HG03139 (cell line): ENCODE measurements around the gene GNAZ.
"Not testable (repeated sequence)": the region's sequence is repeated elsewhere in the genome, so short reads cannot be mapped to it uniquely, and the experiment has no call there.

Experiments
- ATAC-seq: cut with Tn5 transposase; IDR thresholded peaks from one replicate; pipeline ENCODE4 v1.9.1; 2021; ENCODE audit not compliant: unreplicated experiment

Gene GNAZ

DNA sequence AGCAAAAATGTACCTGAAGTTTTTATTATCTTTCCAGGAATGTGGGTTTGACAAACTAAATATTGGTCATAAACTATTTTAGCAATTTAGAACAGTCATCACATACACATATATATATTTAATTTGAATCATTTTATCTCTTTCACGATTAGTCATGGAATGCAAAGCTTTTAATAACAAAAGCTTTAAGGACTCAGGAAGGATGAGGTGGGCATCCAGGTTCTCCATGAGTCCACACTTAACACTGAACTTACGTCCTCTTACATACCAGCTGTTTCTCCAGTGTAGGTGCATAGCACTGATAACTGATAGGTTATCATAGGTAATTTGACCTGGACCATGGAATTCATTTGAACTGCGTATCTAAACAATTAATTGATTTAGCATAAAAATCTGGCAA, 28.1 kb upstream of the GNAZ start:
- ATAC-seq, result no peak

DNA sequence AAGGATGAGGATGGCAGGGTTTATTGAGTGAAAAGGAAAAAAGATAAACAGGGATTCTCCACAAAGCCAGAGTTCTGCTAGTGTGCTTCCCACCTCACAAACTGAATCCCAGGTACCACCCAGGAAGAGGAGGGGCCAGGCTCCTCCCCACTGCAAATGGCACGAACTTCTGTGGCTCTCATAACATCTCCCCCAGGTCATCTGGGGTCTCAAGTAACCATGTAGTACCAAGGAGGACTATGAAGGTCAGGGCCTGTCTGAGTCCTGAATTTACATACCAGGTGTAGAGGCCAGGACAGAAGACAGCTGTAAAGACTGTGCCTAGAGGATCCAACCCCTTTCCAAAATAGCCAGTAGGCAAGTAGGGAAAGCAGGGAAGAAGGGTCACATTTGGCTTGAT, 25.7 kb upstream of the GNAZ start:
- ATAC-seq, result no peak

DNA sequence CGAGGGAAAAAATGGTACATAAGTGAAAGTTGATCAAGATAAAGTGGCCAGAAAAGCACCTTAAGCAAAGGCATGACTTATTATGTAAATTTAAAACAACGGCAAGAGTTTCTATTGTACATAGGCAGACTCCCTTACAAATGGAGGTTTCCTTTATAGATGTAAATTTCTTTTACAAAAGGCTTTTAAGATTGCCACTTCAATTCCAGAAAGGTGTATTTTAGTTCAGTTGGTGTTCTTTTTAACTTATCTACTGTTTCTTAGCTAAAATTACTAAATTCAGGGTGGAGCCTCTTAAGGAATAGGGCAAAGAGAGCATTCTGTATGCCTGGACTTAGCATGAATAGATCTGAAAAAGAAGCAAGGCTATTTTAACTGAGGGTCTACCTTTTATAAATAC, 24.9 kb upstream of the GNAZ start:
- ATAC-seq, result no peak

DNA sequence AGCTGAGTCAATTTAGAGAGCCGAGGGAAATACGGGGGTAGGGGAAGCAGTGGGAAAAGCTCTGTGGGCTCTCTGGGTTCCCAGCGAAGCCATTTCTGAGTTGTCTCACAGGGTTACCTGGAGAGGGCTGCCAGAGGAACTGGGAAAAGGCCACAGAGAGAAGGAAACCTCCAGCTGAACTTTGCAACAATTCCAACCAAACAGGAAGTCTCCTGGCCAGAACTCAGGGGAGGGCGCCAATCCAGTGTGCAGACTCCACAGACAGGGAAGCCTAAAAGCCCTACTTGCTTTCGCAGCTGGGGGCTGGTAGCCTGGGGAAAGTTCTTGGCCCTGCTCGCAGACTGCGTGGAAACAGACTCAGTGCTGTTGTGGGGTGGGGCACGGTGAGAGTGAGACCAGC, 23.1 kb upstream of the GNAZ start:
- no peak for ATAC-seq

DNA sequence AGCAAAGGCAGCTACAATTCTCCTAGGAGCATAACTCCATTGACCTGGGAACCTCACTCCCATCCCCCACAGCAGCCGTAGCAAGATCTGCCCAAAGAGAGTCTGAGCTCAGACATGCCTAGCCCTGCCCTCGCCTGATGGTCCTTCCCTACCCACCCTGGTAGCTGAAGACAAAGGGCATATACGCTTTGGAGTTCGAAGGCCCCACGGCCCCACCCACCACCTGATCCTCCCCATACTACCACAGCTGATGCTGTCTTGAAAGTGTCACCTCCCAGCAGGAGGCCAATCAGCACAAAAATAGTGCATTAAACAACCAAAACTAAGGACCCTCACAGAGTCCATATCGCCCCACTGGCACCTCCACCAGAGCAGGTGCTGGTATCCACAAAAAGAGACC, 22.6 kb upstream of the GNAZ start:
- ATAC-seq, result no peak

DNA sequence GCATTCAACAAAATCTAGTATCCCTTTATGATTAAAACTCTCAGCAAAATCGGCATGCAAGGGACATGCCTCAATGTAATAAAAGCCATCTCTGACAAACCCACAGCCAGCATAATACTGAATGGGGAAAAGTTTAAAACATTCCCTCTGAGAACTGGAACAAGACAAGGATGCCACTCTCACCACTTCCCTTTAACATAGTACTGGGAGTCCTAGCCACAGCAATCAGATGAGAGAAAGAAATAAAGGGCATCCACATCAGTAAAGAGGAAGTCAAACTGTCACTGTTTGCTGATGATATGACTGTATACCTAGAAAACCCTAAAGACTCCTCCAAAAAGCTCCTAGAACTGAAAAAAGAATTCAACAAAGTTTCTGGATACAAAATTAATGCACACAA, 19.8 kb upstream of the GNAZ start:
- ATAC-seq, result not testable (repeated sequence)

DNA sequence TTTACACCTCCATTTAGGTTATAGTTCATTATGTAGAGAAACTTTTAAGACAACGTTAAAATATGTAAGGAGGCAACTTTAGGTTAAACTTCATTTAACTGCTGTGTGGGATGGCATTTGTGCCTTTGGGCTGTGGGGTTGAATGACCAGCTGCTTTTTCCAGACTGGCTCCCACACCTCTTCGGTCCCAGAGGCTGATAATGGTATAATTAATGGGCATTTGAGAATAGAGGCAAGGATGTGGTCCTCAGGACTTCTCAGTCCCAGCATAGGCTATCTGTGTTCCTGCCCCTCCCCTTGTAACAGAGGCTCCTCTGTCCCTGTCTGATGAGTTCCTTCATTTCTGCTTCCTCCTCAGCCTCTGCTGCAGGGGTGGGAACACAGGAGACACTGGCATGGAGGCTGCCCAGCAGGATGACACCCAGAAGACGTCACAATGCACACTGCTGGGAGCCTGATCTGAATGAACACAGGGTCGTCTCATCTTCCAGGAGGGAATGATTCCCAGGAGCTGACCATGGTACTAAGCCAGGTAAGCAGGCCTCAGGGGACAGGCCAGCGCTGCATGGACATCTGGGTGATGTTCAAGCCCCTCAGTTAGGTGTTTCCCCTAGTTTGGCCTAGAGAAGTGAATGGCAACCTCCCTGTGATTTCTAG, 17.1 kb upstream of the GNAZ start:
- no peak for ATAC-seq

DNA sequence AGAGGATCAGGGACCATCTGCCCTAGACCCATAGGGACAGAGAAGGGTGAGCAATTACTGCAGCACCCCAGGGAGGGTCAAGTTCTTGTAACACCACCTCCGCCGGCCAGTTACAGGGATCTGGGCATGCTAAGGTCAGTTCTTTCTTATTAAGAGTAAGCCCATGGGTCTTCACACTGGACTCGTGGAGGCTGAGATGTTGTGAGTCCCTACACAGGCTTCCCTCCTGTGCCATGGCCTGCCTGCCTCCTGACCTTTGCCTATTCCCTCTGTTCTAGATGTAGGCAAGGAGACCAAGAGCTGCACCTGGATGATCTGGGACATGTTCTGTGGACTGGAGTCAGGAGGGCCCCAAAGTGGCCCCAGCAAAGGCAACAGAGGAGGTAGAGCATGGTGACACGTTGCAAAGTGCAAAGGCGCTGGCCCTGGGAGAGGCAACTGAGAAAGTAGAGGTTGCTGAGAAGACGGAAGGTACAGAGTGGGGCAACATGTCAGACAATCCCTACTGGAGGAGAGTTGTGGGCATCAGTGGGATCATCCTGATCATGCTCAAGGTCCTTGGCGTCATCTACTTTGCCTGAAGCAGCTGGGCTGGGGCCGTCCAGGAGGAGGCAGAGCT, 16.3 kb upstream of the GNAZ start:
- no peak for ATAC-seq

DNA sequence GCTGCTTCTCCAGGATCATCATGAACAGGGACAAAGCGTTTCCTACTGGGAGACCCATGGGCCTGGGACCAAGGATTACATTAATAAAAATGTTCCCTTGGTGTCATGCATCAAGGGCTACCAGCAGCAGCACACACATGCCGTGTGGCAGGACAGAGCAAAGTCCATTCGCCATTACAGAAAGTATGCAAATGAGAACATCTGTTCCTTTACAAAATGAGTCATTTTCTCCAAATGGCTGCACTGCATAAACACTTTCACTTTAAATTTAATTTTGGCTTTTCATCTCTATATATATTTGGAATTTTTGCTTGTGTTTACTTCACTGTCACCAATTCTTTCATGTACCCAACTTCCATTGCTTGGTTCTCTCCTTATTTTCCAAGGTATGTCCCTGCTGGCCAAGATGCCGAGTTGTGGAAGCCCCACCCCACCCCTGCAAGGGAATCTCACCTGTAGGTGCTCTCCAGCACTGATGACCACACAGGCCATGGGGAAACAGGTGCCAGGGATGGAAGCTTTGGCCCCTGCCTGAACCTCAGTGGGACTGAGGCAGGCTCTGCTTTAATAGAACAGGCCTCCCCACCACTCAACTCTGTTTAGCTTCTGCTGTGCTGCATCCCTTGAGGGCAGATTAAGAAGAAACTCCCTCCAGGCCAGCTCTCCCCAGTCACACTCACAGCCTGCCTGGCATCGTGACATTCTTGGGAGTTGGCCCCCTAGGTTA, 15.6 kb upstream of the GNAZ start:
- no peak for ATAC-seq

DNA sequence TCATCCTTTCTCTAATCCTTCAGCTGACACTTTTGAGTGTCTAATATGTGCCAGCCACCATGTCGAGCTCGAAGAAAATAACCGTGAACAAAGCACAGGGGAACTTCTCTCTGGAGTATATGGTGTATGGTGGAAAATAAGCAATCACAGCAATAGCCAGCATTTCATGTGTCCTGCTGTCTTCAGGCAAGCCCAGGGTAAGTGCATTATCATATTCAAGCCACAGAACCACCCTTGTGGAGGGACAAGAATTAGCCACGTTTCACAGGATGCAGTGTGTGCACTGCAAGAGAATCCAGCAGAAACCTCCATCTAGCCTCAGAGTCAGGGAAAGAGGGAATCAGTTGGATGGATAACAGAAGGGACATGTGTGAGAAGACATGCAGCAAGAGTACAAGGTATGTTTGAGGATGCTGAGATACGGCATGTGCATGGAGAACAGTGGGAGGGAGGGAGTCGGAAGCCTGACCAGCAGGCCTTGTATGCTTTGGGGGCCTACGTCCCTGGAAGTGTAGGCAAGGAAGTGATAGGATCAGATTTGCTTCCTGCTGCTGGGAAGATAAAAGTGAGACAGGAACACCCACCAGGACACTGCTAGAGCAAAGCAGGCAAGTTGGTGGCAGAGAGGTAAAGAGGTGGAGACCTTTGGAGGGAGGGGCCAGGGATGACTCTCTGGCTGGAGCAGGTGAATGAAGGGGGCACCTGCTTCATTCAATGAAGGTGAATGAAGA, 14.7 kb upstream of the GNAZ start:
- no peak for ATAC-seq

DNA sequence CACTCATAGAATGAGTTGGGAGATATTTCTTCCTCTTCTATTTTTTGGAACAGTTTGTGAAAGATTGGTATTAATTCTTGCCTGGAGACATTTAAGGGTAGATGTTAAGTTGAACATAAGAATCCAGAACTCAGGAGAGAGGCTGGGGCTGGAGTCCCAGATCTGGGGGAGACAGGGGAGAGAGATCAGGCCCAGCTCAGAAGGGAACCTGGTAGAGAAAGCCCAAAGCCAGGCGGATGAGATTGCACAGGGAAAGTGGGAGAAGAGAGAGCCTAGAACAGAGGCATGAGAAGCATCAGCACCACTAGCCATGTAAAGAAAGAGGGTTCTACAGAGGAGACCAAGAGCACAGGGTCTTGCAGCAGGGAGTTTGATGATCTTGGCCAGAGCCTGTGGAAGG, 13.0 kb upstream of the GNAZ start:
- no peak for ATAC-seq

DNA sequence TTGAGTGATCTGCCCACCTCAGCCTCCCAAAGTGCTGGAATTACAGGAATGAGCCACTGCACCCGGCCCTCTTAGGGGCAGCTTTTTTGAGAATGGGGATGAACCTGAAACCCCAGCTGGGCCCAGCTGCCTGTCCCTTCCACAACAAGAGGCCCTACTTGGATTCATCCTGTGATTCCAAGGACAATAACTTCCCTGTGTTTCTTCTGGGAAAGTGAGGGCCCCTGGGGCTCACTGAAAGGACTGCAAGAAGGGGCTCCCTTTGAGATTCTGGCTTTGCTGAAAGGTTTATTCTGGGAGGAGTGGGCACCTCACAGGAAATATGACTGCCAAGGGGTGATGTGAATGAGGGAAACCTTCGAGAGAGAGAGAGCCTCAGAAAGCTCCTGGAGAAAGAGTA, 12.3 kb upstream of the GNAZ start:
- ATAC-seq, result no peak

DNA sequence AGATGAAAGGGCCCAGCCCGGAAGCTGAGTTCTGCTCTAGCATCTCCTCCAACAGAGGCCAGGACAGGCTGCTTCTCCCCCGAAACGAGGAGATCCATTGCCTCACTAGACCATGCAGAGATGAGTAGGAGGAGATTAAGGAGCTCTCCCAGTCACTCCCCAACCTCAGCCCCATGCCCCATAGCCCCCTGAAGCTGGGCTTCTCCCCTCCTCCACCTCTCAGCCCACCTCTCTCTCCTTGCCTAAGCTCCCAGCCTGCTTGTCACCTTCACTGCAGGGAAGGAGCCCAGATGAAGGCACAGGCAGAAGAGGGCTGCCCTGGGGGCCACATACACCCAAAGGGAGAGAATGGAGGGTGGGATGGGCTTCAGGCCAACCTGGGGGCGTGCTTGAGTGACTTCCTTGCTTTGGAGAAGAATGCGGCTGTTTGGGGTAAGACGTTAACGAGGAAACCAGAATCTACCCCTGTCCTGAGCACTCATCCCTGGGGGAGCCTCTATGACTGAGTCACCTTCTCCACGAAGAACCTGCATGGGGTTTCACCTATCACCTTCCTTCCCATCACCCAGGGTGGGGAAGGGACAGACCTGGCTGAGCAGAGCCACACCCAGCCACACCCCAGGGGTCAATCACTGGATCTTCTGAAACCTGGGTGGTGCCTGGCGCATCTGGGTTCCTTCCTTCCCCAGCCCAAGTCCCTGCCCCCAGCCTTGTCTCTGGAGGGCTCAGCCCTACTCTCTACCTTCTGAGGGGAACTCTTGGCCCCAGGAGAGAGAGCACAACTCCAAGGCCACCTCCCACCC, 11.6 kb upstream of the GNAZ start:
- no peak for ATAC-seq

DNA sequence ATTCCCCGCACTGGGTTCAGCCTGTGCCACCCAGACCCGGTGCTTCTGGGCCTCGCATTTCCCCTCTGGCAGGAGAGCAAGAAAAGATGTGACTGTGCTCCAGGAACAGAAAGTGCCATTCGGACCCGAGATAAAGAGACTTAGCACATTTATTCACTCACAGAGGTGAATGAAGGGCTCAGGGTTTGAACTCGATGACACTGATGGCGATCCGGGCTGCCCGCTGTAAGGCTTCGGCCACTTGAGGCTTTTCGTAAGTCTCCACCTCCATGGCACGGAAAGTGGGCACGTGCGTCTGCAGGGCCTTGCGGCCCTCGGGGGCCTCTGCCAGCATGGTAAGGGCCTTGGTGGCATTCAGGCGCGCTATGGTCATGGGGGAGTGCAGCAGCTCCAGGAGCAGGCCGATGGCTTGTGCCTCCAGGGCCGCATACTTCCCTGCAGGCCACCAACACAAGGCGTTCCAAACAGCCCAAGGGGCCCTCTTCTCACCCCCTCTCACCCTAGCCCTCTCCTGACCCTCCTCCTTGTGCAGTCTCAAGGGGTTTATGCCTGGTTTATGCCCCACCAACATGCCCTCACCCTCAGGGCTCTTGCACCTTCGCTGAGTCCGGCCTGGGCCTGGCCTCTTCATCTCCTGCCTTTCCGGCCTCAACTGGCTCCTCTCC, 10.9 kb upstream of the GNAZ start:
- ATAC-seq, result no peak

DNA sequence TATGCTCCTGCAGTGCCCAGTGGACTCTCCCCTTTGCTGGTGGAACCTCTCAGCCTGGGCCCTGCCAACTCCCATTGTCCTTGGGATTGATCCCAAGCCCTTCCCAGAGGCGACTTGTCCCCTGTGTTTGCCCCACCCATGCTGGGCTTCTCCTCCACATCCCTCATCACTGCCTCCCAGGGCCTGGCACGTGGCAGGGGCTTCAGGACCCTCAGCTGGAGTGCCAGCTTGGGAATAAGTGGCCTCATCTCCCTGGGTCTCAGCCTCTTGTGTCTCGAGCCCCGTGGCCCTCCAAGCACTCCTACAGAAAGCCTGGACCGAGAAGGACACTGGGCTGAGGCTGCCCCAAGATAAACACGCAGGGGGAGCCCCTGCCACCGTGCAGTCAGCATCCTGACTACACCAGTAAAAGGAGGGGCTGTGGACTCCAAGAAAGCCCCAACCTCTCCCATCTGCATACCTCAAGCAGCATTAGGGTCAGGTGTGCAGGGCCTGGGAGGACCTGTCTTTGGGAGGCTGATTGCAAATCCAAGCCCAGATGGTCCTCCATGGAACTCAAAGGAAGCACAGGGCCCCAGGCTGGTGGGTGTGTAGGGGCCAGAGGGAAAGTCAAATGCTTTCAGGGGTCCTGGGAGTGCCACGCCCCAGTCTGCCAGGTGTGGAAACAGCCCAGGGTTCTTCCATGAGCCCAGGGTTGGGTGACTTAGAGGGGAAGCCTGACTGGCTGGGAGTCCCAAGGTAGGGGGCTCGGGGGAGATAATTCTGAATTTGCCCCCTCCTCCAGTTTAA, 9.5 kb upstream of the GNAZ start:
- no peak for ATAC-seq

DNA sequence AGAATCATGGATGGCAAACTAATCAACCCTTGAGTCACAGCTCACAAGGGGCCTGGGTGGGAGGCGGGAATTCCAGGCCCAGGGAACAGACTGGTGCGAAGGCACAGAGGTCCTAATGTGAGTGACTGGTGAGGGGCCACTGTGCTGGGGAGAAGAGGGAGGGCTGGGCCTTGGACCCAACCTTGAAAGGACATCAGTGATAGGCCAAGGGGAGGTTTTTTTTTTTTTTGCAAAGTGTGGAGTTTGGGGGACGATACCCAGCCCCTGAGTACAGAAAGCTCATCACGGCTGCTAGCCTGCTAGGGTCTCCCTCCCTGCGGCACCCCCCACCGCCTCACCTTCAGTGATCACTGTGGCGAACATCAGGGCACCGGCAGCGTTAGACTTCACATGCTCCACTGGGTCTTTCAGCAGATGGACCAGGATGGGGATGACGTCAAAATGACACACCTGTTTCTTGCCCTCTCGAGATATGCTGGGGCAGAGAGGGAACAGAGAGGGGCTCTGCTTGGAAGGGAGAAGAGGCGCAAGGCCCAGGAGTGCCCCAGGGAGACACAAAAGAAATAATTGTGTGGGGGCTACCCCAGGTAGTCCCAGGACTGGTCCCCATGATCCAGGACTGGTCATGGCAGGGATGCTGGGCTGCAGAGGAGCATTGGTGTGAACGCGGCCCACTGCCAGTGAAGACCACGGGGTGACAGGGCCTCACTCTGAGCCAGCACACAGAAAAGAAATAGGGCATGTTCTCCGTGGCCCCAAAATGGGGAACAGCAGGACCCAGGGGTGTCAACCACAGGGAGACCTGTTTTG, 8.6 kb upstream of the GNAZ start:
- ATAC-seq, result no peak

DNA sequence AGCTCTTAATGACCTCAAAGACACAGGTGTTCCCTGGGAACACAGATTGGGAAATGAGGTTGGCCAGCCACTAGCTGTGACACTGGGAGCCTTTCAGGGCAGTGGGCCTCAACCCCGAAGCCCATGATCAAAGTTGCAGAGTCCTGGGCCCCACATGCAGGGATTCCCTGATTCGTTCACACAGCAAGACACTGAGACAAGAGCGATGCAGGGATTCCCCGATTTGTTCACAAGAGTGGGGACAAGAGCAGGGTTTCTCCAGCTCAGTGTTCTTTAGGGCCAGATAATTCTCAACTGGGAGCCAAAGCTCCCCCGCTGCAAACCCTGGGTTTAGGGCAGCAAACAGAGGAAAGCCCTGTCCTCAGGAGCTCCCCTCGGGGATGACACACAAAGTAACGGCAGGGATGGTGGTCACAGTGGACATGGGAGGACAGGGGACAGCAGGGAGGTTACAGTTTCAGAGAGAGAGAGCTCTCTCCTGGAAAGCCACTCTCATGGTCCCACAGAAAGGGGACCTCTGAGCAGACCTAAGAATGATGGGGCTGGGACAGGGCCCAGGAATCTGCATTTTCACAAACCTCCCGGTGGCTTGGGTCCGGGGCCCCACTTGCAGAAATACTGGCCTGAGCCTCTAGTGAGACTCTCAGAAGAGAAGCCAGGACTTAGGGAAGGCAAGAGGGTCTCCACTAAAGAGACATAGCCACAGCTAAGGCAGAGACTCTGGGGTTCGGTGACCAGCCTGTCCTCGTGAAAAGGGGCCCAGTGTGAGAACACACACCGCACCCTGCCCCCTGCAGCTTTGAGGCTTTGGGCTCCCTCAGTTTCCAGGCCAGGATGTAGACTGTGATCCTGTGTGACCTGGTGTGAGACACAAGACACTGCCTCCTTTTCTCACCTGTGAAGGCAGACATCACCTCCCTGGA, 7.4 kb upstream of the GNAZ start:
- ATAC-seq, result no peak
